GM19372 (cell line): Measurements from ENCODE around the gene SNRNP35.
"Not testable (repeated sequence)": the region's sequence is repeated elsewhere in the genome, so short reads cannot be mapped to it uniquely, and the experiment has no call there.

Source experiments
- ATAC-seq: cut with Tn5 transposase; IDR thresholded peaks from one replicate; pipeline ENCODE4 v1.9.1; 2021; ENCODE audit warnings: mild to moderate bottlenecking, low read depth, moderate library complexity; ENCODE audit not compliant: unreplicated experiment

SNRNP35 gene

GRCh38 chr12:123457980-123458779, at the start of gene SNRNP35:
Gene SNRNP35 (plus strand): TSS chr12:123458139. CDS start chr12:123465541, 7,402 bp downstream.
- peak; percentile 55 for ATAC-seq

GRCh38 chr12:123408619-123409018, 49.3 kb upstream of the SNRNP35 start:
- not testable (repeated sequence) for ATAC-seq

- not testable (repeated sequence) for ATAC-seq
Measured at GRCh38 chr12:123409284-123410040, 48.5 kb upstream of the SNRNP35 start.

- ATAC-seq: no peak
Measured at GRCh38 chr12:123410041-123410412, 47.9 kb upstream of the SNRNP35 start.

GRCh38 chr12:123421314-123421713, 36.6 kb upstream of the SNRNP35 start:
- no peak for ATAC-seq

- ATAC-seq: peak; percentile 88
Measured at GRCh38 chr12:123427036-123427769, 30.7 kb upstream of the SNRNP35 start.

GRCh38 chr12:123428591-123428990, 29.3 kb upstream of the SNRNP35 start:
- no peak for ATAC-seq

GRCh38 chr12:123429101-123429500, 28.8 kb upstream of the SNRNP35 start:
- not testable (repeated sequence) for ATAC-seq

GRCh38 chr12:123431951-123432817, 25.8 kb upstream of the SNRNP35 start:
- ATAC-seq: not testable (repeated sequence)

- ATAC-seq: no peak
Measured at GRCh38 chr12:123433615-123434014, 24.3 kb upstream of the SNRNP35 start.

GRCh38 chr12:123435636-123436016, 22.3 kb upstream of the SNRNP35 start:
- ATAC-seq: no peak

- peak; percentile 73 for ATAC-seq
Measured at GRCh38 chr12:123436017-123436964, 21.6 kb upstream of the SNRNP35 start, which contains the start of gene RILPL2. Gene RILPL2 (minus strand): TSS chr12:123436684. CDS start chr12:123436420, 264 bp downstream.

GRCh38 chr12:123441523-123442164, 16.3 kb upstream of the SNRNP35 start:
- ATAC-seq: peak; percentile 48

GRCh38 chr12:123442774-123443173, 15.2 kb upstream of the SNRNP35 start:
- no peak for ATAC-seq

GRCh38 chr12:123444092-123445026, 13.6 kb upstream of the SNRNP35 start:
- no peak for ATAC-seq

- ATAC-seq: no peak
Measured at GRCh38 chr12:123445388-123446332, 12.3 kb upstream of the SNRNP35 start.
